Lung (tissue), 12 donors: Measurements from ENCODE around the gene FRMPD4. TPM values are rescaled to one million over a fixed set of nuclear protein-coding genes. Genes with fewer than 3 reads are reported as not detected.

Experiments used
- ATAC-seq: fragments of 200-7000 bp; cut with Tn5 transposase; one replicate; pipeline ENCODE4 v1.9.1; 2020; ENCODE audit warnings: moderate number of reproducible peaks; ENCODE audit not compliant: insufficient read depth, low FRiP score
- DNase-seq, 3 donors: peaks; one replicate each; pipeline ENCODE4 v3.0.0-alpha.2; 2013 to 2017
- H3K27ac ChIP-seq, 2 donors: one replicate each; pipeline ENCODE4 v1.5.1; 2013; ENCODE audit warnings: mild to moderate bottlenecking in 2 of 2, moderate library complexity in 2 of 2, control low read depth in 1 of 2, inconsistent platforms in 1 of 2, low read depth in 1 of 2, low read length in 1 of 2
- H3K27me3 ChIP-seq, 3 donors: one replicate each; pipeline ENCODE4 v1.5.1; 2013; ENCODE audit warnings: low read length in 2 of 3; ENCODE audit not compliant: control insufficient read depth in 3 of 3, insufficient read depth in 3 of 3
- H3K36me3 ChIP-seq, 4 donors: one replicate each; pipeline ENCODE4 v1.5.1; 2013; ENCODE audit warnings: low read length in 4 of 4, mild to moderate bottlenecking in 1 of 4, moderate library complexity in 1 of 4; ENCODE audit not compliant: control insufficient read depth in 4 of 4, insufficient read depth in 4 of 4
- H3K4me1 ChIP-seq, 5 donors: one replicate each; pipeline ENCODE4 v1.5.1; 2013; ENCODE audit warnings: low read length in 5 of 5, mild to moderate bottlenecking in 2 of 5, moderate library complexity in 1 of 5; ENCODE audit not compliant: control insufficient read depth in 5 of 5, insufficient read depth in 5 of 5
- H3K4me3 ChIP-seq: one replicate; pipeline ENCODE4 v1.5.1; 2013; ENCODE audit warnings: mild to moderate bottlenecking, control low read depth, moderate library complexity
- H3K9ac ChIP-seq, 2 donors: one replicate each; pipeline ENCODE4 v1.5.1; 2013; ENCODE audit warnings: low read length in 2 of 2, control low read depth in 1 of 2; ENCODE audit not compliant: insufficient read depth in 1 of 2
- H3K9me3 ChIP-seq, 4 donors: one replicate each; pipeline ENCODE4 v1.5.1; 2013; ENCODE audit warnings: low read length in 3 of 4, mild to moderate bottlenecking in 1 of 4, moderate library complexity in 1 of 4; ENCODE audit not compliant: control insufficient read depth in 4 of 4, insufficient read depth in 3 of 4
- CTCF ChIP-seq: IDR thresholded peaks from 2 replicates; pipeline ENCODE4 v1.5.1; 2012; ENCODE audit warnings: mild to moderate bottlenecking; ENCODE audit errors: control extremely low read depth, extremely low read depth
- WGBS, 2 donors: extraction: QIAGEN DNeasy Blood & Tissue Kit; methylation state at CpG; one replicate each; pipeline ENCODE4 v1.1.7; 2013; 5-methylcytosine and 5-hydroxymethylcytosine counted together
- polyA plus RNA-seq, 2 donors: library from polyadenylated mRNA; stranded (reverse); fragments of 200-250 nt; gene quantifications; one replicate each; pipeline ENCODE4 v1.2.1, GENCODE V29; 2013
- total RNA-seq, 2 donors: library from RNA; depleted of rRNA in 1 of 2; stranded (reverse); fragments of >200 nt in 1 of 2; gene quantifications; one replicate each; pipeline ENCODE4 v1.2.1, GENCODE V29; 2014 to 2021
- donor health status: control.
- donor health status: control.
- donor health status: Bipolar disorder and iron deficiency.
- donor health status: healthy.
- donor health status: DM: yes; HTN: yes; CAD: no.

Gene FRMPD4
- total and polyA plus RNA-seq, 4 donors, result 0.01 to 0.43 (median 0.03) TPM

GRCh38 chrX:12245650-12246645 is 107.7 kb downstream of the FRMPD4 start:
- Histone ChIP-seq H3K9ac (no peak overlapping the region), H3K9me3 (no peaks in the 10 kb centered on the region), H3K27me3 (peaks cover 3 to 35% (median 15%) of the 10 kb centered on the region in 3 donors), H3K4me1 (no peaks in the 10 kb centered on the region), H3K4me3 (no peak overlapping the region), H3K27ac (no peak overlapping the region), H3K36me3 (no peaks in the 10 kb centered on the region)
- TF ChIP-seq CTCF, result no peak
- ATAC-seq (no peak), DNase-seq (no peak)
- 68 to 86% methylated on average over 5 of the region's 5 CpGs for WGBS, 2 donors

GRCh38 chrX:12249997-12250396 is 111.7 kb downstream of the FRMPD4 start:
- no peaks in the 10 kb centered on the region for H3K36me3 ChIP-seq
- H3K27ac ChIP-seq, result no peak overlapping the region
- DNase-seq, result no peak
- H3K4me1 ChIP-seq, result no peaks in the 10 kb centered on the region
- H3K27me3 ChIP-seq, result peaks cover 7 to 22% (median 14%) of the 10 kb centered on the region in 3 donors
- no peak for ATAC-seq
- WGBS, 2 donors, result 95 to 100% methylated on average over 1 of the region's 1 CpG
- H3K4me3 ChIP-seq, result no peak overlapping the region
- no peak overlapping the region for H3K9ac ChIP-seq
- H3K9me3 ChIP-seq, result no peaks in the 10 kb centered on the region
- TF ChIP-seq CTCF, result no peak

GRCh38 chrX:12263211-12263610 is 124.9 kb downstream of the FRMPD4 start:
- TF ChIP-seq CTCF, result no peak
- peaks cover 0 to 11% (median 4%) of the 10 kb centered on the region in 3 donors for H3K27me3 ChIP-seq
- 68 to 91% methylated on average over 1 of the region's 1 CpG for WGBS, 2 donors
- H3K4me3 ChIP-seq, result no peak overlapping the region
- H3K4me1 ChIP-seq, result no peaks in the 10 kb centered on the region
- peaks cover 0 to 2% (median 0%) of the 10 kb centered on the region in 4 donors for H3K9me3 ChIP-seq
- no peak overlapping the region for H3K9ac ChIP-seq
- no peak for ATAC-seq
- no peaks in the 10 kb centered on the region for H3K36me3 ChIP-seq
- H3K27ac ChIP-seq, result no peak overlapping the region
- DNase-seq, result no peak
